PC-3 (cell line): ENCODE results near the gene SGTA. TPM values are rescaled to one million over a fixed set of nuclear protein-coding genes. Genes with fewer than 3 reads are reported as not detected.

ENCODE experiments used
- ATAC-seq: fragments of 200-7000 bp; cut with Tn5 transposase; 2 replicates; pipeline ENCODE4 v1.9.1; 2020; ENCODE audit warnings: mild to moderate bottlenecking, moderate library complexity
- BruUV-seq: library from RNA; stranded (reverse); fragments of 400-500 nt; replicated peaks from 2 replicates; lab custom pipeline; 2021; lab: Mats Ljungman, UMichigan
- CTCF ChIA-PET: fragments of 300-600 bp; sonication (Branson Sonifier 250); formaldehyde crosslinking; loops from one replicate; lab custom pipeline; 2022; ENCODE audit warnings: antibody characterized with exemption; lab: Charles Lee
- POLR2A ChIA-PET: fragments of 300-600 bp; sonication (Branson Sonifier 250); formaldehyde crosslinking; loops from one replicate; lab custom pipeline; 2022; ENCODE audit warnings: antibody characterized with exemption; ENCODE audit not compliant: unreplicated experiment; lab: Charles Lee
- DNase-seq: peaks from one replicate; pipeline ENCODE4 v3.0.0-alpha.2; 2015
- H2AFZ ChIP-seq: fragments of 300-600 bp; sonication (generic); 2 replicates; pipeline ENCODE4 v1.6.0; 2016; ENCODE audit warnings: antibody characterized with exemption, low read length
- H3F3A ChIP-seq: fragments of 300-600 bp; sonication (generic); one replicate; pipeline ENCODE4 v1.6.0; 2017; ENCODE audit warnings: antibody characterized with exemption, low read length, control low read depth, mild to moderate bottlenecking; ENCODE audit not compliant: unreplicated experiment
- H3K27ac ChIP-seq: fragments of 300-600 bp; sonication (generic); 2 replicates; pipeline ENCODE4 v1.5.1; 2016; ENCODE audit warnings: mild to moderate bottlenecking, low read length
- H3K27me3 ChIP-seq: fragments of 300-600 bp; sonication (generic); 2 replicates; pipeline ENCODE4 v1.6.1; 2016; ENCODE audit warnings: low read length, mixed read lengths
- H3K36me3 ChIP-seq: fragments of 300-600 bp; sonication (generic); 2 replicates; pipeline ENCODE4 v1.6.1; 2016; ENCODE audit warnings: low read depth, mixed run types, low read length, mixed read lengths
- H3K4me1 ChIP-seq: fragments of 300-600 bp; sonication (generic); 2 replicates; pipeline ENCODE4 v1.5.1; 2016; ENCODE audit warnings: low read length; ENCODE audit not compliant: insufficient read depth
- H3K4me2 ChIP-seq: fragments of 300-600 bp; sonication (generic); 2 replicates; pipeline ENCODE4 v1.6.0; 2016; ENCODE audit warnings: low read length
- H3K4me3 ChIP-seq: fragments of 300-600 bp; sonication (generic); 2 replicates; pipeline ENCODE4 v1.5.1; 2016; ENCODE audit warnings: mild to moderate bottlenecking, low read length, mixed read lengths
- H3K79me2 ChIP-seq: fragments of 300-600 bp; sonication (generic); 2 replicates; pipeline ENCODE4 v1.6.1; 2017; ENCODE audit warnings: low read length, mixed read lengths
- H3K9ac ChIP-seq: fragments of 300-600 bp; sonication (generic); 2 replicates; pipeline ENCODE4 v1.6.0; 2016; ENCODE audit warnings: mild to moderate bottlenecking, low read length
- H3K9me2 ChIP-seq: fragments of 300-600 bp; sonication (generic); replicated peaks from 2 replicates; pipeline ENCODE4 v1.6.1; 2016; ENCODE audit warnings: mixed run types, low read length, mixed read lengths
- H3K9me3 ChIP-seq: fragments of 300-600 bp; sonication (generic); 2 replicates; pipeline ENCODE4 v1.6.1; 2016; ENCODE audit warnings: low read length, mixed read lengths
- H4K20me1 ChIP-seq: fragments of 300-600 bp; sonication (generic); 2 replicates; pipeline ENCODE4 v1.6.1; 2016; ENCODE audit warnings: low read length, mixed read lengths
- EZH2 ChIP-seq: fragments of 300-600 bp; sonication (generic); IDR thresholded peaks from one replicate; pipeline ENCODE4 v1.6.1; 2017; ENCODE audit warnings: antibody characterized with exemption, mild to moderate bottlenecking, low read length; ENCODE audit not compliant: unreplicated experiment
- EZH2phosphoT487 ChIP-seq: fragments of 300-600 bp; sonication (generic); IDR thresholded peaks from 2 replicates; pipeline ENCODE4 v1.6.1; 2018; ENCODE audit warnings: mild to moderate bottlenecking, antibody characterized with exemption, low read length, borderline replicate concordance
- intact Hi-C: fragments of 100-400 bp; cut with micrococcal nuclease; formaldehyde crosslinking; loops from 2 replicates; pipeline ENCODE4 v1.9.0; 2023
- total RNA-seq: library from RNA; depleted of rRNA; stranded (reverse); fragments of >200 nt; gene quantifications from 2 replicates; pipeline ENCODE4 v1.2.3, GENCODE V29; 2014
- TF ChIP-seq, protein P1 (sequence below): fragments of 300-600 bp; sonication (generic); conservative IDR thresholded peaks from 2 replicates; pipeline ENCODE4 v1.5.1; 2017; ENCODE audit warnings: antibody characterized with exemption, low read depth, mild to moderate bottlenecking, low read length

The SGTA gene
- total RNA-seq, 1 experiment from 2014 or later = 78.6 TPM

DNA sequence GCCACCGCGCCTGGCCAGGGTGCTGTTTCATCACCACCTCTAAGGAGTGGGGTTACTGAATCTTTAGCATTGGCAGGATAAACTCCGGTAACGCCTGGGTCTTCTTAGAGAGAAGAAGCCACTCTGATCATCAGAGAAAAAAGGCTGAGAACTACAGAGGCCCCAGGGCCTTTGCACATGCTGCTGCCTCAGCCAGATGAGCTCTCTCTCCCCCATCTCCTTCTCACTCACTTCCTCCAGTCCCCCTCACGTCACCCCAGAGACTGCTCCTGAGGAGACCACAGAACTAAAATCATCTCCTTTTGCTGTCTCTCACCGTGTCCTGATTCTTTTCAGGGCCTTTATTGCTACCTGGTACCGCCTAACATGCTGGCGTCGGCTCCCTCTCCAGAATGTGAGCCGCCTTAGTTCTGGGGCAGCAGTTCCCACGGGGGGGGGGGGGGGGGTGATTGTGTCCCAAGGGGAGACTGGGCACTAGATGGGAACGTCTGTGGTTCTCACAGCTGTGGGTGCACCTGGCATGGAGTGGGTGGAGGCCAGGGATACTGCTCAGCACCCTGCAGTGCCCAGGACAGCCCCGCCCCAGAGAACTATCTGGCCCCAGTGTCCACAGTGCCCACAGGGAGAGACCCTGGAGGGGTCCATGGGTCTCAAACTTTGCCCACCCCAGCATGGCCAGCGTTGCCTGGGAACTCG is 56.8 kb downstream of the SGTA start:
- H3K27me3 ChIP-seq = no peaks in the 10 kb centered on the region
- H3K79me2 ChIP-seq = no peaks in the 10 kb centered on the region
- no peak for ATAC-seq
- H3K4me3 ChIP-seq = no peak overlapping the region
- BruUV-seq = no TSS peak
- H3K4me2 ChIP-seq = peak overlapping the region; percentile 71
- CTCF ChIA-PET = no interaction called here
- intact Hi-C loops = no loop called here
- POLR2A ChIA-PET = no interaction called here
- H3F3A ChIP-seq = no peaks in the 10 kb centered on the region
- H2AFZ ChIP-seq = 0 out of 2 replicates have a peak overlapping the region, but pooled peaks have one; percentile 53
- no peak overlapping the region for H3K9ac ChIP-seq
- no peak for TF ChIP-seq EZH2phosphoT487
- no peak for TF ChIP-seq EZH2
- TF ChIP-seq, protein P1, sequence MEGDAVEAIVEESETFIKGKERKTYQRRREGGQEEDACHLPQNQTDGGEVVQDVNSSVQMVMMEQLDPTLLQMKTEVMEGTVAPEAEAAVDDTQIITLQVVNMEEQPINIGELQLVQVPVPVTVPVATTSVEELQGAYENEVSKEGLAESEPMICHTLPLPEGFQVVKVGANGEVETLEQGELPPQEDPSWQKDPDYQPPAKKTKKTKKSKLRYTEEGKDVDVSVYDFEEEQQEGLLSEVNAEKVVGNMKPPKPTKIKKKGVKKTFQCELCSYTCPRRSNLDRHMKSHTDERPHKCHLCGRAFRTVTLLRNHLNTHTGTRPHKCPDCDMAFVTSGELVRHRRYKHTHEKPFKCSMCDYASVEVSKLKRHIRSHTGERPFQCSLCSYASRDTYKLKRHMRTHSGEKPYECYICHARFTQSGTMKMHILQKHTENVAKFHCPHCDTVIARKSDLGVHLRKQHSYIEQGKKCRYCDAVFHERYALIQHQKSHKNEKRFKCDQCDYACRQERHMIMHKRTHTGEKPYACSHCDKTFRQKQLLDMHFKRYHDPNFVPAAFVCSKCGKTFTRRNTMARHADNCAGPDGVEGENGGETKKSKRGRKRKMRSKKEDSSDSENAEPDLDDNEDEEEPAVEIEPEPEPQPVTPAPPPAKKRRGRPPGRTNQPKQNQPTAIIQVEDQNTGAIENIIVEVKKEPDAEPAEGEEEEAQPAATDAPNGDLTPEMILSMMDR = no peak
- H3K9me3 ChIP-seq = no peaks in the 10 kb centered on the region
- H3K36me3 ChIP-seq = no peaks in the 10 kb centered on the region
- peaks cover 22% of the 10 kb centered on the region for H3K4me1 ChIP-seq
- DNase-seq = no peak
- no peaks in the 10 kb centered on the region for H3K9me2 ChIP-seq
- no peaks in the 10 kb centered on the region for H4K20me1 ChIP-seq
- H3K27ac ChIP-seq = no peak overlapping the region

DNA sequence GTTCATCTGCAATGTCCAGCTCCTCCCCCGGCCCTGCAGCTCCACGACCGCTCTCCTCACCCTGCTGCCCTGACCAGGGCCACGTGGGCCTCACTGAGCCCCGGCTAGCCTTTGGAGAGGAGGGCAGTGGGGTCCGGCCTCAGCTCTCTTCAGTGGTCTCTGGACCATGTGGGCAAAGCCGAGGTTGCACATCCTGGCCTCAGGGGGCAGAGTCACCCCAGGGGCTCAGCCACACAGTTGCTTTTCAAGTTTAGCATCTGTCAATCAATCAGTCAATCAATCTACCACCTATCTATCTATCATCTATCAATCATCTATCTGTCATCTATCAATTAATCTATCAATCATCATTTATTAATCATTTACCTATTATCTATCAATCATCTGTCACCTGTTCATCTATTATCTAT is 58.9 kb downstream of the SGTA start:
- CTCF ChIA-PET = interaction anchor here (1.5 kb wide), 1 partner anchor 76 kb away, joined by 8 read pairs; no protein-coding TSS in a partner anchor
- POLR2A ChIA-PET = no interaction called here
- H3K4me2 ChIP-seq = no peak overlapping the region
- H3K9ac ChIP-seq = no peak overlapping the region
- no peak overlapping the region for H2AFZ ChIP-seq
- no peak for ATAC-seq
- H3K9me2 ChIP-seq = no peaks in the 10 kb centered on the region
- H3K27me3 ChIP-seq = no peaks in the 10 kb centered on the region
- H3K27ac ChIP-seq = no peak overlapping the region
- H4K20me1 ChIP-seq = no peaks in the 10 kb centered on the region
- no peak for TF ChIP-seq EZH2phosphoT487
- no peak for TF ChIP-seq EZH2
- TF ChIP-seq, protein P1 = no peak
- H3K4me1 ChIP-seq = peaks cover 22% of the 10 kb centered on the region
- H3K79me2 ChIP-seq = no peaks in the 10 kb centered on the region
- intact Hi-C loops = no loop called here
- no peaks in the 10 kb centered on the region for H3K9me3 ChIP-seq
- H3F3A ChIP-seq = no peaks in the 10 kb centered on the region
- no TSS peak for BruUV-seq
- no peaks in the 10 kb centered on the region for H3K36me3 ChIP-seq
- no peak overlapping the region for H3K4me3 ChIP-seq
- DNase-seq = no peak

GRCh38 chr19:2723747-2724146 is 59.3 kb downstream of the SGTA start:
- Histone ChIP-seq H3K4me2 (no peak overlapping the region), H3K27ac (no peak overlapping the region), H3K36me3 (no peaks in the 10 kb centered on the region), H3K9ac (no peak overlapping the region; the same call in 1 of the 2 replicates), H3K79me2 (no peaks in the 10 kb centered on the region), H3K4me1 (peaks cover 22% of the 10 kb centered on the region), H3K9me2 (no peaks in the 10 kb centered on the region), H3K27me3 (no peaks in the 10 kb centered on the region), H3K4me3 (no peak overlapping the region), H3K9me3 (no peaks in the 10 kb centered on the region), H3F3A (no peaks in the 10 kb centered on the region), H2AFZ (no peak overlapping the region), H4K20me1 (no peaks in the 10 kb centered on the region)
- ChIA-PET POLR2A (interaction anchor here (0.5 kb wide), 1 partner anchor 248 kb away, joined by 18 read pairs; the partner anchor contains the start of gene GADD45B), CTCF (interaction anchor here (1.5 kb wide), 1 partner anchor 75 kb away, joined by 8 read pairs; no protein-coding TSS in a partner anchor)
- ATAC-seq = no peak
- DNase-seq = no peak
- intact Hi-C loops = no loop called here
- BruUV-seq = no TSS peak
- TF ChIP-seq EZH2phosphoT487 (no peak), EZH2 (no peak)
- TF ChIP-seq, protein P1 = no peak
